Endothelial cell of umbilical vein (primary cell): ENCODE measurements around the gene MAST1. TPM values are rescaled to one million over a fixed set of nuclear protein-coding genes. Genes with fewer than 3 reads are reported as not detected.

Source experiments
- BruUV-seq: library from RNA; stranded (reverse); fragments of 400-500 nt; replicated peaks from 2 replicates; lab custom pipeline; 2021; lab: Mats Ljungman, UMichigan
- CTCF ChIA-PET: fragments of 300-600, 350-600 bp; sonication (Branson Sonifier 250); formaldehyde crosslinking; loops from one replicate; lab custom pipeline; 2021; ENCODE audit warnings: antibody characterized with exemption, inconsistent platforms; lab: Charles Lee
- POLR2A ChIA-PET: fragments of 300-600, 350-600 bp; sonication (Branson Sonifier 250); formaldehyde crosslinking; loops from one replicate; lab custom pipeline; 2021; ENCODE audit warnings: antibody characterized with exemption, inconsistent platforms; lab: Charles Lee
- DNase-seq: peaks from one replicate; pipeline ENCODE4 v3.0.0-alpha.2; 2011; ENCODE audit warnings: low read depth, low spot score
- FAIRE-seq: peaks from 2 replicates; lab custom pipeline; 2011; peaks lifted over from hg19 to GRCh38; lab: Jason Lieb, UNC
- H2AFZ ChIP-seq: 2 replicates; pipeline ENCODE4 v1.6.0; 2012; ENCODE audit warnings: low read depth, low read length, control low read depth, inconsistent platforms
- H3K27ac ChIP-seq: 2 replicates; pipeline ENCODE4 v1.5.1; 2011; ENCODE audit warnings: low read depth, mild to moderate bottlenecking, control low read depth, low read length, moderate library complexity; ENCODE audit not compliant: insufficient read depth
- H3K27me3 ChIP-seq, 2 experiments: 2 replicates each; pipeline versions ENCODE4 v1.6.0 to v1.6.1; 2011; ENCODE audit warnings: low read length in 2 of 2, mixed read lengths in 1 of 2; ENCODE audit not compliant: control insufficient read depth in 2 of 2, insufficient read depth in 2 of 2
- H3K36me3 ChIP-seq, 2 experiments: 2 replicates in 1 of 2; 3 replicates in 1 of 2; pipeline ENCODE4 v1.5.1; 2011; ENCODE audit warnings: low read length in 2 of 2, mild to moderate bottlenecking in 1 of 2, moderate library complexity in 1 of 2; ENCODE audit not compliant: control insufficient read depth in 2 of 2, insufficient read depth in 2 of 2; ENCODE audit errors: extremely low read depth in 1 of 2
- H3K4me1 ChIP-seq: 3 replicates; pipeline ENCODE4 v1.5.1; 2011; ENCODE audit warnings: mild to moderate bottlenecking, low read length; ENCODE audit not compliant: control insufficient read depth, insufficient read depth; ENCODE audit errors: extremely low read depth
- H3K4me2 ChIP-seq: 2 replicates; pipeline ENCODE4 v1.6.1; 2011; ENCODE audit warnings: low read length, control low read depth, mixed read lengths; ENCODE audit not compliant: insufficient read depth
- H3K4me3 ChIP-seq, 3 experiments: fragments of 200-600 bp in 1 of 3; sonication (generic), shearing (Covaris generic) in 1 of 3; replicated peaks in 1 of 3; 2 replicates each; pipeline ENCODE4 v1.5.1; 2011 to 2016; ENCODE audit warnings: control low read depth in 3 of 3, low read length in 3 of 3, mild to moderate bottlenecking in 2 of 3, inconsistent platforms in 1 of 3, low read depth in 1 of 3, moderate library complexity in 1 of 3; ENCODE audit not compliant: insufficient read depth in 1 of 3
- H3K79me2 ChIP-seq: 2 replicates; pipeline ENCODE4 v1.6.0; 2012; ENCODE audit warnings: low read length, inconsistent platforms; ENCODE audit not compliant: control insufficient read depth, insufficient read depth
- H3K9ac ChIP-seq: replicated peaks from 2 replicates; pipeline ENCODE3; 2011; ENCODE audit warnings: low read length, control low read depth; ENCODE audit not compliant: insufficient read depth; ENCODE audit errors: extremely low read depth
- H3K9me1 ChIP-seq: replicated peaks from 3 replicates; pipeline ENCODE4 v1.6.0; 2011; ENCODE audit warnings: mild to moderate bottlenecking, low read length; ENCODE audit not compliant: control insufficient read depth, insufficient read depth; ENCODE audit errors: extremely low read depth
- H3K9me3 ChIP-seq: replicated peaks from 2 replicates; pipeline ENCODE4 v1.5.1; 2012; ENCODE audit warnings: low read length, inconsistent platforms; ENCODE audit not compliant: control insufficient read depth, insufficient read depth
- H4K20me1 ChIP-seq: replicated peaks from 2 replicates; pipeline ENCODE3; 2011; ENCODE audit warnings: mild to moderate bottlenecking, low read length; ENCODE audit not compliant: control insufficient read depth, insufficient read depth; ENCODE audit errors: extremely low read depth
- EZH2 ChIP-seq: IDR thresholded peaks from 2 replicates; pipeline ENCODE4 v1.6.1; 2012; ENCODE audit warnings: borderline replicate concordance, low read depth, mild to moderate bottlenecking, moderate library complexity, low read length, inconsistent platforms; ENCODE audit not compliant: severe bottlenecking
- FOS ChIP-seq: IDR thresholded peaks from 2 replicates; pipeline ENCODE4 v1.6.1; 2011; ENCODE audit warnings: mild to moderate bottlenecking, low read length, moderate library complexity, borderline replicate concordance; ENCODE audit not compliant: insufficient read depth
- GATA2 ChIP-seq: IDR thresholded peaks from 2 replicates; pipeline ENCODE4 v1.7.0; 2011; ENCODE audit warnings: low read depth, mild to moderate bottlenecking, moderate library complexity, mixed read lengths, low read length; ENCODE audit not compliant: insufficient read length, insufficient read depth
- JUN ChIP-seq: IDR thresholded peaks from 2 replicates; pipeline ENCODE4 v1.6.1; 2011; ENCODE audit warnings: borderline replicate concordance, low read depth; ENCODE audit not compliant: insufficient read length, insufficient read depth
- MYC ChIP-seq: IDR thresholded peaks from one replicate; pipeline ENCODE4 v1.6.1; 2011; ENCODE audit warnings: mild to moderate bottlenecking, low read depth, low read length
- POLR2A ChIP-seq: IDR thresholded peaks from 2 replicates; pipeline ENCODE4 v1.6.1; 2012; ENCODE audit warnings: low read depth, mild to moderate bottlenecking, control low read depth, low read length
- POLR2AphosphoS5 ChIP-seq: IDR thresholded peaks from 2 replicates; pipeline ENCODE4 v1.6.1; 2012; ENCODE audit warnings: low read depth, mild to moderate bottlenecking, control low read depth, low read length, moderate library complexity; ENCODE audit not compliant: insufficient read depth
- dilution Hi-C: fragments of 300-500 bp; cut with MboI; formaldehyde crosslinking; loops from one replicate; pipeline ENCODE4 v1.15.0; 2019; ENCODE audit warnings: low sequenced_read_pairs; ENCODE audit not compliant: extremely low pct_ligation_motif_present
- intact Hi-C: fragments of 100-400 bp; cut with micrococcal nuclease; formaldehyde crosslinking; loops from one replicate; pipeline ENCODE4 v1.10.0; 2022
- polyA plus RNA-seq, 4 experiments: library from polyadenylated mRNA; depleted of rRNA in 3 of 4; stranded (reverse) in 3 of 4; unstranded in 1 of 4; fragments of >200 nt; gene quantifications; 2 replicates each; pipeline versions ENCODE4 v1.2.1 to v1.2.3, GENCODE V29; 2011 to 2012; ENCODE audit warnings: missing spikeins in 1 of 4
- total RNA-seq: library from RNA; stranded (reverse); gene quantifications from 2 replicates; pipeline ENCODE4 v1.2.3, GENCODE V29; 2021
- TF ChIP-seq, protein P1 (sequence below): IDR thresholded peaks from 2 replicates; pipeline ENCODE4 v1.6.1; 2011; ENCODE audit not compliant: insufficient read depth, insufficient read length
- TF ChIP-seq, protein P2 (sequence below), 2 donors: IDR thresholded peaks; 1 replicate in 1 of 2; 2 replicates in 1 of 2; pipeline ENCODE4 v1.5.1; 2011; ENCODE audit warnings: low read length in 2 of 2, mild to moderate bottlenecking in 2 of 2, moderate library complexity in 2 of 2, control low read depth in 1 of 2, inconsistent platforms in 1 of 2, low read depth in 1 of 2; ENCODE audit not compliant: insufficient read depth in 1 of 2; ENCODE audit errors: extremely low read depth in 1 of 2

MAST1 gene
- total and polyA plus RNA-seq, 2 donors (not counting 3 experiments of a cell fraction or from before 2014, with no cell fraction given): 0.13 to 0.46 TPM

DNA sequence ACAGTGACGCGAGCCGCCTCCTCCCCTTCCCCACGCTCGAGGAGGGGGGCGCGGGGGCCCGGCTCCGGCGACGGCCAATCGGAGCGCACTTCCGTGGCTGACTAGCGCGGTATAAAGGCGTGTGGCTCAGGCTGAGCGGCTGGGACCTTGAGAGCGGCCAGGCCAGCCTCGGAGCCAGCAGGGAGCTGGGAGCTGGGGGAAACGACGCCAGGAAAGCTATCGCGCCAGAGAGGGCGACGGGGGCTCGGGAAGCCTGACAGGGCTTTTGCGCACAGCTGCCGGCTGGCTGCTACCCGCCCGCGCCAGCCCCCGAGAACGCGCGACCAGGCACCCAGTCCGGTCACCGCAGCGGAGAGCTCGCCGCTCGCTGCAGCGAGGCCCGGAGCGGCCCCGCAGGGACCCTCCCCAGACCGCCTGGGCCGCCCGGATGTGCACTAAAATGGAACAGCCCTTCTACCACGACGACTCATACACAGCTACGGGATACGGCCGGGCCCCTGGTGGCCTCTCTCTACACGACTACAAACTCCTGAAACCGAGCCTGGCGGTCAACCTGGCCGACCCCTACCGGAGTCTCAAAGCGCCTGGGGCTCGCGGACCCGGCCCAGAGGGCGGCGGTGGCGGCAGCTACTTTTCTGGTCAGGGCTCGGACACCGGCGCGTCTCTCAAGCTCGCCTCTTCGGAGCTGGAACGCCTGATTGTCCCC lies 46.8 kb upstream of the MAST1 start, which contains the start of gene JUNB:
Gene JUNB, plus strand, starts transcription at position 142 of the 706 bp plus-strand sequence. Its CDS starts 286 bp downstream, at position 428.
- H3K4me1 ChIP-seq: peaks cover 35% of the 10 kb centered on the region
- H3K4me2 ChIP-seq: peak within 1 kb of the TSS; percentile 61
- H3K4me3 ChIP-seq: peak within 1 kb of the TSS; percentile 70 to 76 (median 71)
- dilution Hi-C loops: no loop called here
- CTCF ChIA-PET: interaction anchor here (0.7 to 13.8 kb wide), 6 partner anchors 9 to 128 kb away, joined by 3 to 524 read pairs (median 14); partner anchors contain the start of gene HOOK2
- TF ChIP-seq MYC (peak; percentile 7), FOS (peak; percentile 23), GATA2 (no peak), EZH2 (no peak), POLR2AphosphoS5 (peak; percentile 100), JUN (no peak), POLR2A (peak; percentile 100)
- TF ChIP-seq, protein P1, sequence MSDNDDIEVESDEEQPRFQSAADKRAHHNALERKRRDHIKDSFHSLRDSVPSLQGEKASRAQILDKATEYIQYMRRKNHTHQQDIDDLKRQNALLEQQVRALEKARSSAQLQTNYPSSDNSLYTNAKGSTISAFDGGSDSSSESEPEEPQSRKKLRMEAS: peak; percentile 2
- TF ChIP-seq, protein P2, sequence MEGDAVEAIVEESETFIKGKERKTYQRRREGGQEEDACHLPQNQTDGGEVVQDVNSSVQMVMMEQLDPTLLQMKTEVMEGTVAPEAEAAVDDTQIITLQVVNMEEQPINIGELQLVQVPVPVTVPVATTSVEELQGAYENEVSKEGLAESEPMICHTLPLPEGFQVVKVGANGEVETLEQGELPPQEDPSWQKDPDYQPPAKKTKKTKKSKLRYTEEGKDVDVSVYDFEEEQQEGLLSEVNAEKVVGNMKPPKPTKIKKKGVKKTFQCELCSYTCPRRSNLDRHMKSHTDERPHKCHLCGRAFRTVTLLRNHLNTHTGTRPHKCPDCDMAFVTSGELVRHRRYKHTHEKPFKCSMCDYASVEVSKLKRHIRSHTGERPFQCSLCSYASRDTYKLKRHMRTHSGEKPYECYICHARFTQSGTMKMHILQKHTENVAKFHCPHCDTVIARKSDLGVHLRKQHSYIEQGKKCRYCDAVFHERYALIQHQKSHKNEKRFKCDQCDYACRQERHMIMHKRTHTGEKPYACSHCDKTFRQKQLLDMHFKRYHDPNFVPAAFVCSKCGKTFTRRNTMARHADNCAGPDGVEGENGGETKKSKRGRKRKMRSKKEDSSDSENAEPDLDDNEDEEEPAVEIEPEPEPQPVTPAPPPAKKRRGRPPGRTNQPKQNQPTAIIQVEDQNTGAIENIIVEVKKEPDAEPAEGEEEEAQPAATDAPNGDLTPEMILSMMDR (IDR thresholded peaks at IDR 0.05; ENCODE audit: extremely low read depth in 1 of 2, insufficient read depth in 1 of 2, low read depth in 1 of 2, low read length in 2 of 2): peak; percentile 4 to 12
- no peaks in the 10 kb centered on the region for H3K36me3 ChIP-seq
- H3K79me2 ChIP-seq: peaks cover 14% of the 10 kb centered on the region
- TSS peak; percentile 57 for BruUV-seq
- POLR2A ChIA-PET: interaction anchor here (0.6 to 4.1 kb wide), 15 partner anchors 9 to 1212 kb away, joined by 3 to 94 read pairs (median 5); partner anchors contain the start of genes HOOK2, IER2 and STX10
- no peaks in the 10 kb centered on the region for H3K9me1 ChIP-seq
- peak within 1 kb of the TSS; percentile 71 for H2AFZ ChIP-seq
- no peaks in the 10 kb centered on the region for H3K27me3 ChIP-seq
- H3K9ac ChIP-seq: peak within 1 kb of the TSS; percentile 74
- intact Hi-C loops: loop anchor here (1.0 kb wide), 1 partner anchor 9 kb away; no protein-coding TSS in a partner anchor
- FAIRE-seq (peak; percentile 94), DNase-seq (peak; percentile 98)
- peak within 1 kb of the TSS; percentile 91 for H3K27ac ChIP-seq
- no peaks in the 10 kb centered on the region for H4K20me1 ChIP-seq
- H3K9me3 ChIP-seq: no peaks in the 10 kb centered on the region
